Ovary (tissue), 9 donors: Measurements from ENCODE around the gene VCL. TPM values are rescaled to one million over a fixed set of nuclear protein-coding genes. Genes with fewer than 3 reads are reported as not detected.

Experiments used
- DNase-seq, 5 donors: peaks; one replicate each; pipeline ENCODE4 v3.0.0-alpha.2; 2019 to 2020
- H3K27ac ChIP-seq, 2 donors: fragments of 200-600 bp; one replicate each; pipeline versions ENCODE4 v1.5.1 to v1.8.0; 2019 to 2022
- H3K27me3 ChIP-seq: fragments of 200-600 bp; one replicate; pipeline ENCODE4 v1.8.0; 2022
- H3K36me3 ChIP-seq: fragments of 200-600 bp; sonication (generic); one replicate; pipeline ENCODE4 v1.5.1; 2019
- H3K4me1 ChIP-seq: one replicate; pipeline ENCODE4 v1.8.1; 2013; ENCODE audit warnings: mild to moderate bottlenecking, moderate library complexity; ENCODE audit not compliant: insufficient read depth
- H3K4me3 ChIP-seq: fragments of 200-600 bp; sonication (generic); one replicate; pipeline ENCODE4 v1.5.1; 2017
- H3K9me3 ChIP-seq, 2 donors: fragments of 200-600 bp in 1 of 2; sonication (generic) in 1 of 2; one replicate each; pipeline versions ENCODE4 v1.5.1 to v1.8.1; 2013 to 2019; ENCODE audit warnings: mild to moderate bottlenecking in 1 of 2, moderate library complexity in 1 of 2
- EP300 ChIP-seq: sonication (generic); formaldehyde crosslinking; IDR thresholded peaks from one replicate; pipeline ENCODE4 v1.6.1; 2017; ENCODE audit warnings: antibody characterized with exemption
- POLR2A ChIP-seq: fragments of 450-650 bp; IDR thresholded peaks from one replicate; pipeline ENCODE4 v1.6.1; 2017; ENCODE audit warnings: antibody characterized with exemption, mild to moderate bottlenecking, moderate library complexity
- WGBS, 3 donors: extraction: QIAGEN DNeasy Blood & Tissue Kit in 1 of 3; methylation state at CpG; one replicate each; pipeline versions ENCODE4 v1.1.5 to v1.1.7; 2013 to 2017; 5-methylcytosine and 5-hydroxymethylcytosine counted together
- intact Hi-C, 4 donors: fragments of 100-400 bp; cut with DNase I; formaldehyde crosslinking; loops; one replicate each; pipeline versions ENCODE4 v1.11.0 to v1.15.1; 2022 to 2023
- polyA plus RNA-seq, 2 donors: library from polyadenylated mRNA; stranded (reverse); fragments of 200-250 nt in 1 of 2; fragments of 350-450 nt in 1 of 2; fragmentation: Illumina TruSeq in 1 of 2; extraction: RNeasy Lipid Tissue Mini Kit (QIAGEN cat#74804) in 1 of 2; gene quantifications; one replicate each; pipeline ENCODE4 v1.2.3, GENCODE V29; 2013 to 2014
- total RNA-seq, 7 donors: library from RNA; depleted of rRNA in 2 of 7; stranded (reverse); fragments of >200 nt in 2 of 7; fragmentation: NEBNext Ultra II Directional in 3 of 7; extraction: Animal tissue kit (Norgen Biotek cat#: 25700) in 3 of 7; gene quantifications; one replicate each; pipeline versions ENCODE4 v1.1.0 to v1.2.4, GENCODE V29; 2016 to 2023
- TF ChIP-seq, protein P1 (sequence below), 3 donors: fragments of 450-650 bp in 2 of 3; fragments of 200-600 bp in 1 of 3; IDR thresholded peaks; one replicate each; pipeline versions ENCODE4 v1.5.1 to v1.8.0; 2016 to 2022; ENCODE audit warnings: antibody characterized with exemption in 3 of 3, mild to moderate bottlenecking in 1 of 3
- donor health status: DM: no; HTN: no; CAD: no; lungs with moderate emphysema.
- donor health status: DM: no; HTN: no; CAD: no.
- donor health status: Bipolar disorder and iron deficiency.
- donor health status: DM: yes; HTN: yes; CAD: no.
- donor health status: DM: no; HTN: no; CAD: no.
- donor health status: DM: yes; HTN: yes; CAD: no.

The VCL gene
- total and polyA plus RNA-seq, 9 donors, result 43.3 to 189 (median 114) TPM

DNA sequence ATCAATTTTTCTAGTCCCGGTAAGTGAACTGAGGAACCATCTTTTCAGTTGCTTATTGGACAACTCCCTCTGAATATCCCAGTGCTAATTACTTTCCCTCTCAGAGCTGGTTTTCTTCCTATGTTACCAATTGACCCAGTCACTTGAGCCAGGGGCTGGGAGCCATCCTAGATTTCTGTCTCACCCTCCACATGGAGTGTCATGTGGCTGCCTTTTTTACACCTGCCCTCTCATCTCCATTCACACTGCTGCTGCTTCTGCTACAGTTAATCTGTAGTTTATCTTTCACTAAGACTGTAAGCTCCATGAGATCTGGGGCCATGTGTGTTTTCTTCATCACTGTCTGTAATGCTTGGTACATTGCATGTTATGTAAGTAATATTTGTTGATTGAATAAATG, 35.8 kb downstream of the VCL start:
- Histone ChIP-seq H3K27me3 (no peaks in the 10 kb centered on the region), H3K4me3 (no peak overlapping the region), H3K9me3 (no peaks in the 10 kb centered on the region), H3K36me3 (no peaks in the 10 kb centered on the region), H3K27ac (no peak overlapping the region), H3K4me1 (peaks cover 10% of the 10 kb centered on the region)
- 95 to 100% (median 97%) methylated on average over 1 of the region's 1 CpG for WGBS, 3 donors
- intact Hi-C loops, result no loop called here
- DNase-seq, result no peak
- TF ChIP-seq, protein P1, sequence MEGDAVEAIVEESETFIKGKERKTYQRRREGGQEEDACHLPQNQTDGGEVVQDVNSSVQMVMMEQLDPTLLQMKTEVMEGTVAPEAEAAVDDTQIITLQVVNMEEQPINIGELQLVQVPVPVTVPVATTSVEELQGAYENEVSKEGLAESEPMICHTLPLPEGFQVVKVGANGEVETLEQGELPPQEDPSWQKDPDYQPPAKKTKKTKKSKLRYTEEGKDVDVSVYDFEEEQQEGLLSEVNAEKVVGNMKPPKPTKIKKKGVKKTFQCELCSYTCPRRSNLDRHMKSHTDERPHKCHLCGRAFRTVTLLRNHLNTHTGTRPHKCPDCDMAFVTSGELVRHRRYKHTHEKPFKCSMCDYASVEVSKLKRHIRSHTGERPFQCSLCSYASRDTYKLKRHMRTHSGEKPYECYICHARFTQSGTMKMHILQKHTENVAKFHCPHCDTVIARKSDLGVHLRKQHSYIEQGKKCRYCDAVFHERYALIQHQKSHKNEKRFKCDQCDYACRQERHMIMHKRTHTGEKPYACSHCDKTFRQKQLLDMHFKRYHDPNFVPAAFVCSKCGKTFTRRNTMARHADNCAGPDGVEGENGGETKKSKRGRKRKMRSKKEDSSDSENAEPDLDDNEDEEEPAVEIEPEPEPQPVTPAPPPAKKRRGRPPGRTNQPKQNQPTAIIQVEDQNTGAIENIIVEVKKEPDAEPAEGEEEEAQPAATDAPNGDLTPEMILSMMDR (IDR thresholded peaks at IDR 0.05), result no peak
- no peak for TF ChIP-seq POLR2A
- TF ChIP-seq EP300, result no peak

DNA sequence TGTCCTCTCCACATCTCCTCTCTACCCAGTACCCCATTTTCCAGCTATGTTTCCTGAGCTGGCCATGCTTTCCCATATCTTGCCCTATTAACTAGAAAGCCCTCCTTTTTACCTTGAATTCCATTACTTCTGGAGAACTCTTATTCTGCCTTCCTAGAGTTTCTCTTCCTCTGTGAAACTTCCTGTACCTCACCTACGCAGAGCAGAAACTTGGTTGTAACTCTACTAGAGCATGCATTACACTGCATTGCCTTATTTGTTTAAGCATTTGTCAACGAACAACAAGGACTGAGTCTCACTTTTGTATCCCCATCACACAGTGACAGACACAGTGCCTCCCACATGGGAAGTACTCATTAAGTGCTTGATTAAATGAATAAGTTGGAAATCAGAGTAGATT, 36.4 kb downstream of the VCL start:
- TF ChIP-seq POLR2A (no peak), EP300 (no peak)
- TF ChIP-seq, protein P1 (IDR thresholded peaks at IDR 0.05), result no peak
- WGBS, 3 donors, result 70 to 80% (median 71%) methylated on average over 2 of the region's 2 CpGs
- Histone ChIP-seq H3K9me3 (no peaks in the 10 kb centered on the region), H3K27me3 (no peaks in the 10 kb centered on the region), H3K27ac (no peak overlapping the region), H3K36me3 (no peaks in the 10 kb centered on the region), H3K4me3 (no peak overlapping the region), H3K4me1 (peaks cover 9% of the 10 kb centered on the region)
- DNase-seq, result no peak
- intact Hi-C loops, result no loop called here

DNA sequence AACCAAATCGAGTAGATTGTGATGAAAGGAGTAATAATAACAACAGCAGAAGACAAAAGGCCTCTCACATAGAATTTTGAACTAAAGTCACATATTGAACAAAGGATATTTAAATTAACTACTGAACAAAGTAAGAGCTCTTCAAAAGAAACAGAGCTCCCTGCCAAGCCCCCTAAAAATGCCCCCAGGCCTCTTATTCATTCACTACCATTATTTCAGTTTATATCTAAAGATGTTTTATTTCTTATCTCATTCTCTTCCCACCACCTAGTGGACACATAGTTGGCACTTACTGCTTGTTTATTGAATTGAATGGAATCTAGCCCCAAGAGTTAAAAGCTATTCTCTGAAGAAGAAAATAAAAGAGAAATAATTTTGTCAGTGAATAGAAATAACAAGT, 37.4 kb downstream of the VCL start:
- Histone ChIP-seq H3K36me3 (no peaks in the 10 kb centered on the region), H3K9me3 (no peaks in the 10 kb centered on the region), H3K27ac (no peak overlapping the region), H3K4me1 (peaks cover 8% of the 10 kb centered on the region), H3K4me3 (no peak overlapping the region), H3K27me3 (no peaks in the 10 kb centered on the region)
- no peak for DNase-seq
- no peak for TF ChIP-seq EP300
- WGBS, 3 donors, result 0 to 2% (median 2%) methylated on average over 1 of the region's 1 CpG
- intact Hi-C loops, result no loop called here

DNA sequence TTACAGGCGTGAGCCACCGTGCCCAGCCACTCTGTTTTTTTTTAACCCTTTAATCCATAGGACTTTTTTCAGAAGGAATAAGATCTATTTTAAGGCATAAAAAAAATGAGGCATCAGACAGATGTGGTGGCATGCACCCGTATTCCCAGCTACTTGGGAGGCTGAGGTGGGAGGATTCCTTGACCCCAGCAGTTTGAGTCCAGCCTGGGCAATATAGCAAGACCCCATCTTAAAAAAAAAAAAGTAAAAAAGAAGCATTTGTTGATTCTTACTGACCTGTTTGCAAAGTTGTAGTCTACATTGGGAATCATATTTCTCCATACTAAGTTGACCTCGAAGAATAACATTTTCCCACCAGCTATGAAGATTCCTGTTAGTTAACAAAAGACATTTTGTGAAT, 38.6 kb downstream of the VCL start:
- H3K9me3 ChIP-seq, result no peaks in the 10 kb centered on the region
- H3K4me3 ChIP-seq, result no peak overlapping the region
- 78 to 85% (median 82%) methylated on average over 4 of the region's 4 CpGs for WGBS, 3 donors
- intact Hi-C loops, result no loop called here
- DNase-seq, result no peak
- no peaks in the 10 kb centered on the region for H3K27me3 ChIP-seq
- no peaks in the 10 kb centered on the region for H3K36me3 ChIP-seq
- H3K4me1 ChIP-seq, result peaks cover 7% of the 10 kb centered on the region
- no peak overlapping the region for H3K27ac ChIP-seq
- TF ChIP-seq EP300, result no peak
- TF ChIP-seq, protein P1 (IDR thresholded peaks at IDR 0.05), result no peak

DNA sequence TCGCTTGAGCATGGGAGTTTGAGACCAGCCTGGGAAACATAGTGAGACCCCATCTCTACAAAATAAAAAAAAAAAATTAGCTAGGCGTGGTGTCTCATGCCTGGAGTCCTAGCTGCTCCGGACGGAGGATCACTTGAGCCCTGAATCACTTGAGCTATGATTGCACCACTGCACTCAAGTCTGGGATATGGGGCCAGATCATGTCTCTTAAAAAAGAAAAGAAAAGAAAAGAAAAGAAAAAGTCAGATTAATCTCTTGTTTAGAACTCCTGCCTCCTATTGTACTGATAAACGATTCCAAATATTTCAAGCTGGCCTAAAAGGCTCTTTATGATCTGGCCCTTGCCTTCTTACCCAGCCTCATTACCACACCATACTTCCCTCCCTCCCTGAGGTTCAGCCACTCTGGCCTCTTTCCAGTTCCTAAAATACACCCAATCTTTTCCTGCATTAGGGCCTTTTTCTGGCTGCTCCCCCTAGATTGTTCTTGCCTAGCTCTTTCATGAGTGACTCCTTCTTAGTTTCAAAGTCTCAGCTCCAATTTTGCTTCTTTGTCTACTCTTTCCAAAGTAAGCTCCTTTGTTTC, 41.7 kb downstream of the VCL start:
- Histone ChIP-seq H3K4me3 (no peak overlapping the region), H3K9me3 (no peaks in the 10 kb centered on the region), H3K27me3 (no peaks in the 10 kb centered on the region), H3K4me1 (peaks cover 3% of the 10 kb centered on the region), H3K36me3 (no peaks in the 10 kb centered on the region), H3K27ac (no peak overlapping the region)
- 35 to 54% (median 40%) methylated on average over 5 of the region's 5 CpGs for WGBS, 3 donors
- DNase-seq, result peak in 2 of 5 donors; percentile 34 to 57
- intact Hi-C loops, result no loop called here
- TF ChIP-seq POLR2A, result no peak
- no peak for TF ChIP-seq EP300
- TF ChIP-seq, protein P1 (IDR thresholded peaks at IDR 0.05), result no peak
